ENCODE results near the gene IL5. TPM values are rescaled to one million over a fixed set of nuclear protein-coding genes. Genes with fewer than 3 reads are reported as not detected.
"Not testable (repeated sequence)": the region's sequence is repeated elsewhere in the genome, so short reads cannot be mapped to it uniquely, and the experiment has no call there.

Gene IL5
- total RNA-seq, 1 donor from 2014 or later = not detected

DNA sequence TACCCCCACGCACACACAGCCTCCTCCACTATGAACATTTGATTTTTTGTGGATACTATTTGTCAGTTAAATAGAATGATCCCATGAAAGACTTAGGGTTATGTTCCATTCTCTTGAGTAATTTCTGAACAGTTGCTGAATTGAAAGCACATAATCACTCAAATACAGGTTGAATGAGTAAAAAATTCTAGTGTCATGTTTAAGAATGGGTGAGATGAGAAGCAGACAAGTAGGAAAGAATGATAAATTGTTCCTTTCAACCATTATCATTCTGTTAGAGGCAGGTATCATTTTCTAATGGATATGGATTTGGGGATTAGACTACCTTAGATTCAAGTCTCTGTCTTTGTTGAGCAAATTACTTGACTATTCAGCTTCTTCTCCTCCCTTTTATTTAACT lies 32.8 kb upstream of the IL5 start:
- TF ChIP-seq, protein P1, sequence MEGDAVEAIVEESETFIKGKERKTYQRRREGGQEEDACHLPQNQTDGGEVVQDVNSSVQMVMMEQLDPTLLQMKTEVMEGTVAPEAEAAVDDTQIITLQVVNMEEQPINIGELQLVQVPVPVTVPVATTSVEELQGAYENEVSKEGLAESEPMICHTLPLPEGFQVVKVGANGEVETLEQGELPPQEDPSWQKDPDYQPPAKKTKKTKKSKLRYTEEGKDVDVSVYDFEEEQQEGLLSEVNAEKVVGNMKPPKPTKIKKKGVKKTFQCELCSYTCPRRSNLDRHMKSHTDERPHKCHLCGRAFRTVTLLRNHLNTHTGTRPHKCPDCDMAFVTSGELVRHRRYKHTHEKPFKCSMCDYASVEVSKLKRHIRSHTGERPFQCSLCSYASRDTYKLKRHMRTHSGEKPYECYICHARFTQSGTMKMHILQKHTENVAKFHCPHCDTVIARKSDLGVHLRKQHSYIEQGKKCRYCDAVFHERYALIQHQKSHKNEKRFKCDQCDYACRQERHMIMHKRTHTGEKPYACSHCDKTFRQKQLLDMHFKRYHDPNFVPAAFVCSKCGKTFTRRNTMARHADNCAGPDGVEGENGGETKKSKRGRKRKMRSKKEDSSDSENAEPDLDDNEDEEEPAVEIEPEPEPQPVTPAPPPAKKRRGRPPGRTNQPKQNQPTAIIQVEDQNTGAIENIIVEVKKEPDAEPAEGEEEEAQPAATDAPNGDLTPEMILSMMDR (IDR thresholded peaks at IDR 0.05; ENCODE audit: insufficient read depth, low read length, severe bottlenecking) = no peak
- no peak for FAIRE-seq
- no peaks in the 10 kb centered on the region for H3K27me3 ChIP-seq (ENCODE audit: control insufficient read depth, insufficient read depth, low read length)
- no peak overlapping the region for H3K4me3 ChIP-seq (ENCODE audit: low read depth, low read length)
- no peaks in the 10 kb centered on the region for H3K36me3 ChIP-seq (ENCODE audit: control insufficient read depth, insufficient read depth, low read length)
- no peak for DNase-seq (ENCODE audit: low read depth)

DNA sequence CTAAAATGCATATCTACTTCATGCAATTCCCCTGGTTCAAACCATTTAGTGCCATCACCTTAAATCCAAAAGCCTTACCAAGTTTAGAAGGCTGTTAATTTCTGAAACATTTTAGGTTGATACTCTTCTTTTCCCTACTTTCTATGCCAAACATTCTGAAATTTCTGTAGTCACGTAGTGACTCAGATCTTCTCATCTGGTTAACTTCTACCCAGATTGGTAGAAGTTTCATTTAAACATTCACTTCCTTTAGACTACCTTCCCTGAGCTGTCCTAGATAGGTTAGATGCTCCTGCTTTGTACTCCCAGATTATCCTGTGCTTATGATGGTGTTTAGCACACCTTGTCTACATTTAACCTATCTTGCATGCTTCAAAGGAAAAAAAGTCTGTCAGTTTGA lies 23.3 kb upstream of the IL5 start:
- peaks cover 6% of the 10 kb centered on the region for H3K36me3 ChIP-seq (ENCODE audit: control insufficient read depth, insufficient read depth, low read length)

DNA sequence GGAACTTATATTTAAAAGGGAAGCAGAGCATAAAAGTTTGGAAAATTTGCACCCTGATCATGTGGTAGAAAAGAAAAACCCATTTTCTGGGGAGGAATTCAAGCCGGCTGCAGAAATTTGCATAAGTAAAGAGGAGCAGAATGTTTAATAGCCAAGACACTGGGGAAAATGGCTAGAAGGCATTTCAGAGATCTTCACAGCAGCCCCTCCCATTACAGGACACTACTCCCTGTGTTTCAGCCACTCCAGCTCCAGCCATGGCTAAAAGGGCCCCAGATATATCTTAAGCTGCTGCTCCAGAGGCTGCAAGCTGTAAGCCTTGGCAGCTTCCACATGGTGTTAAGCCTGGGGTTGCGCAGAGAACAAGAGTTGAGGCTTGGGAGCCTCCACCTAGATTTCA lies 21.2 kb upstream of the IL5 start:
- not testable (repeated sequence) for H3K27me3 ChIP-seq (ENCODE audit: control insufficient read depth, insufficient read depth, low read length); FAIRE-seq; H3K4me3 ChIP-seq (ENCODE audit: low read depth, low read length); H3K36me3 ChIP-seq (ENCODE audit: control insufficient read depth, insufficient read depth, low read length); DNase-seq (ENCODE audit: low read depth)

More for the DNA sequence above, 23.3 kb upstream of the IL5 start:
- no peak for DNase-seq (ENCODE audit: low read depth)
- Histone ChIP-seq H3K4me3 (ENCODE audit: low read depth, low read length) (no peak overlapping the region), H3K27me3 (ENCODE audit: control insufficient read depth, insufficient read depth, low read length) (no peaks in the 10 kb centered on the region)
- TF ChIP-seq, protein P1 (IDR thresholded peaks at IDR 0.05; ENCODE audit: insufficient read depth, low read length, severe bottlenecking) = no peak
- no peak for FAIRE-seq

DNA sequence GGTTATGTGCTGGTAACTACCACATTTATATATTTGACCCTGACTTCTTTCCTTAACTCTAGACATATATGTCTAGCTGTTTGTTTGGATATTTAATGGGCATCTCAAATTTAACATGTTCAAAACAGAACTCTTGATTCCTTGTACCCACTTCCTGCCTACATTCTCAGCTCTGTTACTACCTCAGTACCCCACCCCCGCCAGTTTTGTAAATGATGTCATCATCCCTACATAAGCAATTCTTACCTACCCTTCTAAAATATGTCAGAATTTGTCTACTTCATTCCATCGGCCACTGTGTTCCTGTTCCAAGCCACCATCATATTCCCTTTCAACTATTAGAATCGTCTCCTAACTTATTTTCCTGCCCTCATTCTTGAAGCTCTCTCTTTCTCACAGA lies 18.3 kb upstream of the IL5 start:
- FAIRE-seq (no peak), DNase-seq (ENCODE audit: low read depth) (no peak)
- Histone ChIP-seq H3K36me3 (ENCODE audit: control insufficient read depth, insufficient read depth, low read length) (peaks cover 6% of the 10 kb centered on the region), H3K4me3 (ENCODE audit: low read depth, low read length) (no peak overlapping the region), H3K27me3 (ENCODE audit: control insufficient read depth, insufficient read depth, low read length) (no peaks in the 10 kb centered on the region)
- TF ChIP-seq, protein P1 (IDR thresholded peaks at IDR 0.05; ENCODE audit: insufficient read depth, low read length, severe bottlenecking) = no peak

DNA sequence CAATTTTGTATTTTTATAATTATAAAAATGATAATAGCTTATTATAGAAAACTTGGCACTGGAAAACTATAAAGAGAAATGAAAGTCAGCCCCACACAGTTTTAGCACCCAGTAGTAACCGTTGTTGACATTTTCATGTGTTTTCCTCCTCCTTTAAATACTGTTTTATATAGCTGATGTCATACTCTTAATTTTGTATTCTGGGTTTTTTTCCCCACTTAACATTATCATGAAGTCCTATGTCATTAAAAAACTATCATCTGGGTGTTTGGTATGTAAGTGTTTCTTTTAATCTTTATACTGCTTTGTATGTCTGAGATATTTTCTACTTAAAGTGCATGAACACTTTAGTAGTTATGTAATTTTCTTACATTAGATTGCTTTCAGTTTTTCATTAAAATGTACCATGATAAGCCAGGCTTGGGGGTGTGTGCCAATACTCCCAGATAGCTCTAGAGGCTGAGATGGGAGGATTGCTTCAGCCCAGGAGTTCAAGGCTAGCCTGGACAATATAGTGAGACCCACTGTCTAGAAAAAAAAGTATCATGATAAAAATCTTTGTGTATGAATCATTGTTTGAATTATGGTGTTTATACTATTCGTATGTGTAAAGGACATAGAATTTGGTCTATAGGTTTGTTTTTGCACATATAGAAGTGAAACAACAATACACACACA lies 16.2 kb upstream of the IL5 start:
- FAIRE-seq (no peak), DNase-seq (ENCODE audit: low read depth) (no peak)
- H3K4me3 ChIP-seq (ENCODE audit: low read depth, low read length) = no peak overlapping the region
- TF ChIP-seq, protein P1 (IDR thresholded peaks at IDR 0.05; ENCODE audit: insufficient read depth, low read length, severe bottlenecking) = no peak
- H3K27me3 ChIP-seq (ENCODE audit: control insufficient read depth, insufficient read depth, low read length) = no peaks in the 10 kb centered on the region
- H3K36me3 ChIP-seq (ENCODE audit: control insufficient read depth, insufficient read depth, low read length) = peaks cover 3% of the 10 kb centered on the region

DNA sequence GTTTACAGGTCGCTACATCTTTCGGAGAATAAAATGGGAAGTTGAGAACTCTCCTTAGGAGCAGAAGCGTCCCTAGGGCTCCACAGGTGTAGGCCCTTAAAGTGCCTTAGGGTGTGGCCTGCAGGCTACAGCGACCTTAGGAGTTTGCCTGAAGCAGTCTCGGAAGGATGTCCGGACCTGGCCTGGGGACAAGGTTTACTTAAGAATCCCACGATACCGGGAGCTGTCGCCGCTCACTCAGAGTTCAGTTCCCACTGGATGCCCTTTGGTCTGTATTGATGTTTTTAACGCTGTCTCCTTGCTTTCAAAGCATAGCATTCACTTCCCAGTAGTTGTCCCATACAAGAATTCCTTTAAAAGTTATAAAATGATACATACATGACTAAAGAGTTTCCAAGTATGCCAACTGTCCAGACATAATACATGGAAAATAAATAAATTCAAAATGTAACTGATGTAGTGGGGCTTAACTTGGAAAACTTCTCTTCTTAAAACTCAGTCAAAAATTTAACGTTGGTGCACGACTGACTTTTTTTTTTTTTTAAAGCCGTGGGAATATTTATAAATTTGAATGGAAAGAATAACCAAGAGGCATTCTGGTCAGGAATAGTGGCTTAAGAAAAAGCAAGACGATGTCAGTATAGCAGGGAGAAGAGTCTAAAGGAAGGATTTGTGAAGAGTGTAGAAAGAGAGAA lies 14.3 kb upstream of the IL5 start:
- peak; percentile 25 for DNase-seq (ENCODE audit: low read depth)
- TF ChIP-seq, protein P1 (IDR thresholded peaks at IDR 0.05; ENCODE audit: insufficient read depth, low read length, severe bottlenecking) = no peak
- no peaks in the 10 kb centered on the region for H3K27me3 ChIP-seq (ENCODE audit: control insufficient read depth, insufficient read depth, low read length)
- no peak for FAIRE-seq
- H3K4me3 ChIP-seq (ENCODE audit: low read depth, low read length) = peak overlapping the region; percentile 89
- peaks cover 1% of the 10 kb centered on the region for H3K36me3 ChIP-seq (ENCODE audit: control insufficient read depth, insufficient read depth, low read length)
